Medulla oblongata (tissue), 1 donor: ENCODE data around the gene TUBB2A.
"Not testable (repeated sequence)": the region's sequence is repeated elsewhere in the genome, so short reads cannot be mapped to it uniquely, and the experiment has no call there.

ENCODE experiments used
- DNase-seq: peaks from one replicate; pipeline ENCODE4 v3.0.0-alpha.2; 2015; ENCODE audit errors: extremely low spot score

Gene TUBB2A

GRCh38 chr6:3181105-3181504, 23.8 kb upstream of the TUBB2A start:
- DNase-seq = no peak

- not testable (repeated sequence) for DNase-seq
Measured at GRCh38 chr6:3179945-3180344, 22.6 kb upstream of the TUBB2A start.

GRCh38 chr6:3178666-3179065, 21.3 kb upstream of the TUBB2A start:
- not testable (repeated sequence) for DNase-seq

DNA sequence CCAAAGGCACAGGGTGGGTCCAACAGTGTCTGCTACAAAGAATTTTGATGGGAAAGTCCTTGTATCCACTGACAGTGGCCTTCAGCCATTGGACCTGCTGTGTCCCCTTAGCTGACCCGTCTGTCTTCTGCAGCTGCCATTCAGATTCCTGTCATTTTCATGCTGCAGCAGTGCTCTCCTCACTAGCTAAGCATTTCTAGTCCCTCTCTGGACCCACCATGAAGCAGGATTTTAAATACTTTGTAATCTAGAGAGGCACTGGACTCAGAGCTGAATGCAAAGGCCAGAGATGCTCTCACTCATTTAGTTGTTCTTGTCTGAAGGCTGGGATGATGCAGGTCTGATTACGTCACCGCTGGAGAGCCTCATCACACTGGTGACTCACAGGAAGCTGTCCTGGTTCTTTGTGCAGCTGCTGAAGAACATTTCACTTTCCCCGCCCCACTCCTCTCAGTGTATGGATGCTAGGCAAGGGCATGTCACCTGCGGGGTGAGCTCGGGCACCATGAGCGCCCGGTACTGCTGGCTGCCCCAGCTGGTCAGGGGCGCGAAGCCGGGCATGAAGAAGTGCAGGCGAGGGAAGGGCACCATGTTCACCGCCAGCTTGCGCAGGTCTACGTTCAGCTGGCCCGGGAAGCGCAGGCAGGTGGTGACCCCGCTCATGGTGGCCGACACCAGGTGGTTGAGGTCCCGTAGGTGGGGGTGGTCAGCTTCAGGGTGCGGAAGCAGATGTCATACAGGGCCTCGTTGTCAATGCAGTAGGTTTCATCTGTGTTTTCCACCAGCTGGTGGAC, 19.4 kb upstream of the TUBB2A start:
- DNase-seq = no peak

GRCh38 chr6:3175715-3176402, 18.5 kb upstream of the TUBB2A start:
- DNase-seq = no peak

DNA sequence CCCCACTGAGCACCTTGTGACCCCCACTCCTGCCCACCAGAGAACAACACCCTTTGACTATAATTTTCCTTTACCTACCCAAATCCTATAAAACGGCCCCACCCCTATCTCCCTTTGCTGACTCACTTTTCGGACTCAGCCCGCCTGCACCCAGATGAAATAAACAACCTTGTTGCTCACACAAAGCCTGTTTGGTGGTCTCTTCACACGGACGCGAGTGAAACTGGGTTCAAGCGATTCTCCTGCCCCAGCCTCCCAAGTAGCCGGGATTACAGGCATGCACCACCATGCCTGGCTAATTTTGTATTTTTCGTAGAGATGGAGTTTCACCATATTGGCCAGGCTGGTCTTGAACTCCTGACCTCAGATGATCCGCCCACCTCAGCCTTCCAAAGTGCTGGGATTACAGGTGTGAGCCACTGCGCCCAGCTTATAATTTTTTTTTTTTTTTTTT, 16.3 kb upstream of the TUBB2A start:
- not testable (repeated sequence) for DNase-seq

DNA sequence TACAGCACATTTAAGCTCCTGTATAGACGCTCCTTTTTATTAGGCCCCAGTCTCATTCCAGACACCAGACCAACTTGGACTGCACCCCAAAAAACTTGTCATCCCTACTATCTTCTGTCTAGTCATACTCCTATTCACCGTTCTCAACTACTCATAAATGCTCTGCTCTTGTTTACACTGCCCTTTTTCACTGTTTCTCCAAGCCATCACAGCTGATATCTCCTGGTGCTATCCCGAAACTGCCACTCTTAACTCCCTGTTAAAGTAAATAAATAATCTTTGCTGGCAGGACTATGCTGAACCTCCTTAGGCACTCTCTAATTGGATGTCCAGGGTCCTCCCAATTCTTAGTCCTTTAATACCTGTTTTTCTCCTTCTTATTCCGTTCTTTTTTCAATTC, 15.4 kb upstream of the TUBB2A start:
- not testable (repeated sequence) for DNase-seq

DNA sequence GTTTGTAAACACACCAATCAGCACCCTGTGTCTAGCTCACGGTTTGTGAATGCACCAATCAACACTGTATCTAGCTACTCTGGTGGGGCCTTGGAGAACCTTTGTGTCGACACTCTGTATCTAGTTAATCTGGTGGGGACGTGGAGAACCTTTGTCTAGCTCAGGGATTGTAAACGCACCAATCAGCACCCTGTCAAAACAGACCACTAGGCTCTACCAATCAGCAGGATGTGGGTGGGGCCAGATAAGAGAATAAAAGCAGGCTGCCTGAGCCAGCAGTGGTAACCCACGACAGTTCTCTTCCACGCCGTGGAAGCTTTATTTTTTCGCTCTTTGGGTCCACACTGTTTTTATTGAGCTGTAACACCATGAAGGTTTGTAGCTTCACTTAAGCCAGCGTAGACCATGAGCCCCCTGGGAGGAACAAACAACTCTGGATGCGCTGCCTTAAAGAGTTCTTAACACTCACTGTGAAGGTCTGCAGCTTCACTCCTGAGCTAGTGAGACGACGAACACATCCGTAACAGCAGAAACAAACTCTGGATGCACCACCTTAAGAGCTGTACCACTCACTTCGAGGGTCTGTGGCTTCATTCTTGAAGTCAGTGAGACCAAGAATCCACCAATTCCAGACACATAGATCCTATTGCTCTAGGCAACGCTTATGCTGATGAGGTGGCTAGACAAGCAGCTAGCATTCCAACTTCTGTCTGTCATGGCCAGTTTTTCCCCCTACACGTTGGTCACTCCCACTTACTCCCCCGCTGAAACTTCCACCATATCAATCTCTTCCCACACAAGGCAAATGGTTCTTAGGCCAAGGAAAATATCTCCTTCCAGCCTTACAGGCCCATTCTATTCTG, 14.2 kb upstream of the TUBB2A start:
- not testable (repeated sequence) for DNase-seq

DNA sequence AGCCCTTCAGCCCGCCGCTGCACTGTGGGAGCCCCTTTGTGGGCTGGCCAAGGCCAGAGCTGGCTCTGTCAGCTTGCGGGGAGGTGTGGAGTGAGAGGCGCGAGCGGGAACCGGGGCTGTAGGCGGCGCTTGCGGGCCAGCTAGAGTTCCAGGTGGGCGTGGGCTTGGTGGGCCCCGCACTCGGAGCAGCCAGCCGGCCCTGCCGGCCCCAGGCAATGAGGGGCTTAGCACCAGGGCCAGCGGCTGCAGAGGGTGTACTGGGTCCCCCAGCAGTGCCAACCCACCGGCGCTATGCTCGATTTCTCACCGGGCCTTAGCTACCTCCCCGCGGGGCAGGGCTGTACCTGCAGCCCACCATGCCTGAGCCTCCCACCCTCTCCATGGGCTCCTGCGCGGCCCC, 13.3 kb upstream of the TUBB2A start:
- DNase-seq = not testable (repeated sequence)

DNA sequence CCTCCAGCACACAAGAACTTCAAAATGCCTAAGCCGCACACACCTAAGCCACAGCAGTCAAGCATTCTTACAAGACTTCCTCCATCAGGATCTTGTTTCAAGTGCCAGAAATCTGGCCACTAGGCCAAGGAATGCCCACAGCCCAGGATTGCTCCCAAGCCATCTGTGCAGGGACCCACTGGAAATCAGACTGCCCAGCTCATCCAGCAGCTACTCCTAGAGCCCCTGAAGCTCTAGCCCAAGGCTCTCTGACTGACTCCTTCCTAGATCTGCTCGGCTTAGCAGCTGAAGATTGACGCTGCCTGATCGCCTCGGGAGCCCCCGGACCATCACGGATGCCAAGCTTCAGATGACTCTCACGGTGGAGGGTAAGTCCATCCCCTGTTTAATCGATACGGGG, 10.7 kb upstream of the TUBB2A start:
- not testable (repeated sequence) for DNase-seq

DNA sequence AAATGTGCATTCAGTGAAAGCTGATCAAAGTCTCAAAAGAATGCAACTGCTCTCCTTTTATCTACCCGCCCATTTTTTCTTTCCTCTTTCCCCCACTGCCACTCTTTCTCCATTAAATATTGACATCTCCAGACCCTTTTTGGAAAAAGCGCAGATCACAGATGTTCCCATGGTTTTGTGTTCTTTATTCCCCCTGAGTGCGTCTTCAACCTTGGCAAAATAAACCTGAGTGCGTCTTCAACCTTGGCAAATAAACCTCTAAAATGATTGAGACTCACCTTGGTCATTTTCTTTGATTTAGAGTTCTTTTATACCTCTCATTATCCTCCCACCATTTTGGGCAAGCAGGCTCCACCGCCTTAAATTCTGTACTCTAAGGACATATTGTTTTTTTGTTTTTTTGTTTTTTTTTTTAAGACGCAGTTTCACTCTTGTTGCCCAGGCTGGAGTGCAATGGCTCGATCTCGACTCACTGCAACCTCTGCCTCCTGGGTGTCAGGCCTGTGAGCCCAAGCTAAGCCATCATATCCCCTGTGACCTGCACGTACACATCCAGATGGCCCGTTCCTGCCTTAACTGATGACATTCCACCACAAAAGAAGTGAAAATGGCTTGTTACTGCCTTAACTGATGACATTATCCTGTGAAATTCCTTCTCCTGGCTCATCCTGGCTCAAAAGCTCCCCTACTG, 9.3 kb upstream of the TUBB2A start:
- DNase-seq = not testable (repeated sequence)

GRCh38 chr6:3165631-3166534, 8.5 kb upstream of the TUBB2A start:
- no peak for DNase-seq

- DNase-seq = no peak
Measured at GRCh38 chr6:3164388-3164787, 7.0 kb upstream of the TUBB2A start.

DNA sequence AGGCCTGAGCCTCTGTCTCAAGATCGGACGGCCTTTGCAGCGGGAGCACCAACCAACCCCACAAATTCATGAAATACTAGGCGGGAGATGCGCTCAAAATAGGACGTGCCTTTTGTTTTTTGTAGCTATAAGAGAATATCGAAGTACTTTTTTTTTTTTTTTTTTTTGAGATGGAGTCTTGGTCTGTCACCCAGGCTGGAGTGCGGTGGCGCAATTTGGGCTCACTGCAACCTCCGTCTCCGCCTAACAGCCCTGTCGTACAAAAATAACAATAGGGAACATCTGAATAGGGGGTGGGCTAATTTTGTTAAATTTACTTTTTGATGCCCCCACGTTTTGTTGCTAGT, 5.9 kb upstream of the TUBB2A start:
- DNase-seq = no peak

- DNase-seq = peak; percentile 74
Measured at GRCh38 chr6:3162565-3163247, 5.4 kb upstream of the TUBB2A start.

DNA sequence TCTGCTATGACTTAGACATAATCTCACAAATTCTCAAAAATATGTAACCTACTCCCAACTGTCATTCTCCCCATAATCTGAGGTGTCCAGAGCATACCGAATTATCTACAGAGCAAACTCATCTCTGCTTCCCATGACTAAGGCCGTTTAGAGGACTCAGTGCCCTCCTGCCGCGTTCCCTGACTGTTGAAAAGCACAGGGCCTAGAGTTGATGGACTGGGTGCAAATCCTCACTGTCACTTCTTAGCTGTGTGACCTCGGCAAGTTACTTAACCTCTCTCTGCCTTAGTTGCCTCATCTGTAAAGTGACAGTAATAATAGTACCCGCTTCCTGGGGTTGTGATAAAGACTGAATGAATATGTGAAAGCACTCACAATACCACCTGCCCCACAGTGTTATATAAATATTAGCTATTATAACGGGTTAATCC, 4.7 kb upstream of the TUBB2A start:
- DNase-seq = no peak

GRCh38 chr6:3159805-3160781, 2.7 kb upstream of the TUBB2A start:
- DNase-seq = no peak

- DNase-seq = not testable (repeated sequence)
Measured at GRCh38 chr6:3156184-3157130, 887 bp downstream of the TUBB2A start.
